Prostate gland (tissue), 2 donors: ENCODE data around the gene PBX4.

Experiments used
- POLR2A ChIP-seq: fragments of 450-650 bp; IDR thresholded peaks from one replicate; pipeline ENCODE4 v1.6.1; 2016; ENCODE audit warnings: antibody characterized with exemption, mild to moderate bottlenecking
- TF ChIP-seq, protein P1 (sequence below), 4 experiments: fragments of 200-600 bp in 2 of 4; fragments of 450-650 bp in 2 of 4; sonication (generic) in 2 of 4; IDR thresholded peaks; 1 replicate in 3 of 4; 2 replicates in 1 of 4; pipeline ENCODE4 v1.5.1; 2016 to 2019; ENCODE audit warnings: antibody characterized with exemption in 4 of 4, mild to moderate bottlenecking in 2 of 4, moderate library complexity in 2 of 4

DNA sequence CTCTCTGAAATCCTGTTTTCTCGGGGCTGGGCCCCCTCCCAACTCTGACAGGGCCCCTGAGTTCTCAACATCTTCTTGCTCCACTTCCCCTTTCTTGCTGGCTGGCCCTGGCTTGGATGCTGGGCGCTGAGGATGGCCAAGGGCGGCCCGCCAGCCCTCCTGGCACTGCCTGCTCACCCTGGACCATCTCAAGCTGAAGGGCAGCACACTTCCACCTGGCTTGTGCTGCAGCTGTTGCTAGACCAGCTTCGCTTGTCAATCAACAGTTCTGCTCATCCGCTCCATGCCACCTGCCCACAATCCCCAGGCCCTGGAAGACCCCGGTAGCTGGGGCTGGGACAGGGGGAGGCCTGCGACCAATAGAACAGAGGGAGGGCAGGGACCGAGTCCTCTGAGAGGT is 31.8 kb upstream of the PBX4 start:
- TF ChIP-seq, protein P1, sequence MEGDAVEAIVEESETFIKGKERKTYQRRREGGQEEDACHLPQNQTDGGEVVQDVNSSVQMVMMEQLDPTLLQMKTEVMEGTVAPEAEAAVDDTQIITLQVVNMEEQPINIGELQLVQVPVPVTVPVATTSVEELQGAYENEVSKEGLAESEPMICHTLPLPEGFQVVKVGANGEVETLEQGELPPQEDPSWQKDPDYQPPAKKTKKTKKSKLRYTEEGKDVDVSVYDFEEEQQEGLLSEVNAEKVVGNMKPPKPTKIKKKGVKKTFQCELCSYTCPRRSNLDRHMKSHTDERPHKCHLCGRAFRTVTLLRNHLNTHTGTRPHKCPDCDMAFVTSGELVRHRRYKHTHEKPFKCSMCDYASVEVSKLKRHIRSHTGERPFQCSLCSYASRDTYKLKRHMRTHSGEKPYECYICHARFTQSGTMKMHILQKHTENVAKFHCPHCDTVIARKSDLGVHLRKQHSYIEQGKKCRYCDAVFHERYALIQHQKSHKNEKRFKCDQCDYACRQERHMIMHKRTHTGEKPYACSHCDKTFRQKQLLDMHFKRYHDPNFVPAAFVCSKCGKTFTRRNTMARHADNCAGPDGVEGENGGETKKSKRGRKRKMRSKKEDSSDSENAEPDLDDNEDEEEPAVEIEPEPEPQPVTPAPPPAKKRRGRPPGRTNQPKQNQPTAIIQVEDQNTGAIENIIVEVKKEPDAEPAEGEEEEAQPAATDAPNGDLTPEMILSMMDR (IDR thresholded peaks at IDR 0.05): no peak
- no peak for TF ChIP-seq POLR2A
